Muscle of arm (tissue), 12 donors: ENCODE measurements around the gene COX19. TPM values are rescaled to one million over a fixed set of nuclear protein-coding genes. Genes with fewer than 3 reads are reported as not detected.
"Not testable (repeated sequence)": the region's sequence is repeated elsewhere in the genome, so short reads cannot be mapped to it uniquely, and the experiment has no call there.

Experiments used
- DNase-seq: peaks from one replicate; pipeline ENCODE4 v3.0.0-alpha.2; 2013
- polyA plus RNA-seq, 12 donors: library from polyadenylated mRNA; unstranded; fragments of 120-200 nt; gene quantifications; one replicate each; pipeline ENCODE4 v1.2.1, GENCODE V29; 2013; ENCODE audit not compliant: insufficient read length in 12 of 12

Gene COX19
- polyA plus RNA-seq, 12 donors = 8.8 to 15.9 (median 10.8) TPM; not detected in 1

DNA sequence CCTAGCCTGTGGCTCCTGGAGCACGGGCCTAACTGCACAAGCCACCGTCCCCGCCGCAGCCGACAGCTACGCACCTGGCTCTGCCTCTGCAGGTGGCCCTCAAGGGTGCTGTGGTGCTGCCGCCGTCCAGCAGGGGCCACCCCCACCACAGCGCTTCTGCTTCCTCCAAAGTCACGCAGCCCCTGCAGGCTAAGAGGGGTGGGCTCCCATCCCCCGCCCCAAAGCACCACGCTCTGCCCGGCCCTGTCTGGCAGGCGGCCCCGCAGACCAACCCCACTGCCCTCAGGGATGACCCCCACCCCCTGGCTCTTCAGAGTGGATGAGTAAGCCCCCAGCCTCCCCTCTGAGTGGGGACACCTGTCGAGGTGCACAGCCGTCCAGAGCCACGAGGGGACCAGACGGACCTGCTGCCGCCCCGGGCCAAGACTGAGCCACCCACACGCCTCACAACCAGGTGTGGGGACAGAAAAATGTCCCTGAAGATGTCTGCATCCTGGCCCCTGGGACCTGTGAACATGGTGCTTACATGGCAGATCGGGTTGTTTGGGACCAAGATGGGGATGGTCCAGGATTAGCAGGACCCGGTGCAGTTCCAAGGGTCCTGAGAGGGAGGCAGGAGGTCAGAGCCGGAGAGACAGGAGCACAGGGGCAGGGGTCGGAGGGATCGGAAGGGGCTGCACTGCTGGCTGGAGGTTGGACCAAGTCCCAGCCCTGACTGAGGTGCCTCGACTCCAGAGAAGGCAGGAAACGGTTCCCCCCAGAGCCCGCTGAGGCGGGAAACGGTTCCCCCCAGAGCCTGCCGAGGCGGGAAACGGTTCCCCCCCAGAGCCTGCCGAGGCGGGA lies 11.9 kb downstream of the COX19 start:
- DNase-seq = no peak

DNA sequence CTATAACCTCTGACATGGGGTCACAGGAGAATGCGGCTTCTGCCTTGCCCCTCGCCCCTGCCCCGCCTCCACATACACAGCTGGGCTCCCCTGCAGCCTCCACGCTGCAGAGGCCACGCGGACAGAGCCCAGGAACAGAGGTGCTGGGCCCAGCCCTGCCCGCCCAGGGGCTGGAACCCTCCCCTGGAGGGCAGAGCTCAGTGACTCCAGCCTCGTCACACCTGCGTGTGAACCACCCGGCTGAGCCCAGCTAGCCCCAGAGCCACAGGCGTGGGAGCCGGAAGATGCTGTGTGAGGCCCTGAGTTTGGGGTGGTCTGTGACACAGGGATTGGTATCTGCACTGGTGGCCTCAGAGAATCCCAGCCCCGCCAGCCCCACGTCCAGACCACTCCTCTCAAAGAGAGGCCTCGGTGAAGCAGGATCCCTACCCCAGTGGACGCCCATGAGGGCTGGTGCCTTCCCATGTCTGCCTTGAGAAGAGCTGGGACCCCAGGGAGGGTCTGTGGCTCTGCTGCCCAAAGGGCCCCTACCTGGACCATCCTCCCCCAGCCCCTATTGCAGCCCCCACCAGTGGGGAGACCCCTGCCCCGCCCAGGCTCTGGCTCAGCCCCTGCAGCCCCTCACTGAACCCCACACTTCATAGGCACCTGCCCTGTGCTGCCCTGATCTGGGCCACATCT lies 12.8 kb downstream of the COX19 start:
- DNase-seq = no peak

DNA sequence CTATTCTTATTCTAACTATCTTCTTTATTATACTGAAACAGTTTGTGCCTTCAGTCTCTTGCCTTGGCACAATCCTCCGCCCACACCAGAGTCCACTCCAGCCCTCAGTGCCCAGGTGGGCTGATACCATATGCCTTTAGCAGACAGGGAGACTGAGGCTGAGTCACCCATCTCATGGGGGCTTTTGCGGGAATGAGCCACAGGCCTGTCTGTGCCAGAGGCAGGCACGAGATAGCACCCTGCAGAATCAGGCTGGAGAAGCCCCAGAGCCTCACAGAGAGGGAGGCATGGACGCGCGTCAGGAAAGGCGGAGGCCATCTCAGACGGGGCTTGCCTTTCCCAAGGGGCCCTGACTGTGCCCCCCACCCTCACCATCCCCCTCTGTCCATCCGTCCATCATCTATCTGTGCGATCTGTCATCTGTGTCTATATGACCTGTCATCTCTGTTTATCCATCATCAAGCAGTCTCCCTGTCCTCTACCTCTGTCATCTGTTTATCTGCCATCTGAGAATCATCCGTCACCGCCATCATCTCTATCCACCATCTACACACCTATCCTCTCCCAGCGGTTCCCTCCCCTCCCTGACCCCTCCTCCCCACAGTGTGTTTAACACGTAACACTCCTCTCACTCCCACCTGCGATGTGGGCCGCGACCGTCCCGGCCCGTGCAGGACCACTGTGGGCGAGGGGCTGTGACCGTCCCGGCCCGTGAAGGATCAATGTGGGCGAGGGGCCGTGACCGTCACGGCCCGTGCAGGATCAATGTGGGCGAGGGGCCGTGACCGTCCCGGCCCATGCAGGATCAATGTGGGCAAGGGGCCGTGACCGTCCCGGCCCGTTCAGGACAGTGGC lies 13.6 kb downstream of the COX19 start:
- no peak for DNase-seq

DNA sequence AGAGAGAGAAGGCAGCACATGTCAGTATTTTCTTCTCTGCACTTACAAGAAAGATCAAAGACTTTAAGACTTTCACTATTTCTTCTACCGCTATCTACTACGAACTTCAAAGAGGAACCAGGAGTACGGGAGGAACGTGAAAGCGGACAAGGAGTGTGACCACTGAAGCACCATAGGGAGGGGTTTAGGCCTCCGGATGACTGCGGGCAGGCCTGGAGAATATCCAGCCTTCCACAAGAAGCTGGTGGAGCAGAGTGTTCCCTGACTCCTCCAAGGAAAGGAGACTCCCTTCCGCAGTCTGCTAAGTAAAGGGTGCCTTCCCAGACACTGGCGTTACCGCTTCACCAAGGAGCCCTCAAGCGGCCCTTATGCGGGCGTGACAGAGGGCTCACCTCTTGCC lies 14.4 kb downstream of the COX19 start:
- not testable (repeated sequence) for DNase-seq

DNA sequence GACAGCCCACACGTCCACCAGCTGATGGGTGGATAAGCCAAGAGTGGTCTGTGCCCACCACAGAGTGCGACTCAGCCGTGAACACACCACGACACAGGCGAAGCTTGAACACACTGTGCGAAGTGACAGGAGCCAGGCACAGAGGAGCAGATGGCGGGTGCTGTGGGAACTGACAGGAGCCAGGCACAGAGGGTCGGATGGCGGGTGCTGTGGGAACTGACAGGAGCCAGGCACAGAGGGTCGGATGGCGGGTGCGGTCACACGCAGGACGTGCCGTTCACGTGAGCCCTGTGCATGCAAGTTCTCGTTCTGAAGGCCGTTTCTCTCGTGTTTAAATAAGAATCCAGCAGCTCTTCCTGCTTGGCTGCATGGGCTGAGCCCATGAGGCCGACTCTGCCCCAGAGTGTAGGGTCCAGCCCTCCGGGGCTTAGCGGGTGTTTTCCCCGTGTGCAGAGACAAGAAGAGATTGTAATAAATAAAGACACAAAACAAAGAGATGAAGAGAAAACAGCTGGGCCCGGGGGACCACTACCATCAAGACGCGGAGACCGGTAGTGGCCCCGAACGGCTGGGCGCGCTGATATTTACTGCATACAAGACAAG lies 15.0 kb downstream of the COX19 start:
- DNase-seq = no peak

DNA sequence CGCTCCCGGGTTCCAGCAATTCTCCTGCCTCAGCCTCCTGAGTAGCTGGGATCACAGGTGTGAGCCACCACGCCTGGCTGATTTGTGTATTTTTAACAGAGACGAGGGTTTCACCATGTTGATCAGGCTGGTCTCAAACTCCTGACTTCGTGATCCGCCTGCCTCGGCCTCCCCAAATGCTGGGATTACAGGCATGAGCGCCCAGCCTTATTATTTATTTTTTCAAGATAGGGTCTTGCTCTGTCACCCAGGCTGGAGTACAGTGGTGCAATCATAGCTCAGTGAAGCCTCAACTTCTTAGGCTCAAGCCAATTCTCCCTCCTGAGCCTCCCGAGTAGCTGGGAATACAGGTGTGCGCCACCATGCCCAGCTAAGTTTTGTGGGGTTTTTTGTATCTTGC lies 15.6 kb downstream of the COX19 start:
- DNase-seq = not testable (repeated sequence)

DNA sequence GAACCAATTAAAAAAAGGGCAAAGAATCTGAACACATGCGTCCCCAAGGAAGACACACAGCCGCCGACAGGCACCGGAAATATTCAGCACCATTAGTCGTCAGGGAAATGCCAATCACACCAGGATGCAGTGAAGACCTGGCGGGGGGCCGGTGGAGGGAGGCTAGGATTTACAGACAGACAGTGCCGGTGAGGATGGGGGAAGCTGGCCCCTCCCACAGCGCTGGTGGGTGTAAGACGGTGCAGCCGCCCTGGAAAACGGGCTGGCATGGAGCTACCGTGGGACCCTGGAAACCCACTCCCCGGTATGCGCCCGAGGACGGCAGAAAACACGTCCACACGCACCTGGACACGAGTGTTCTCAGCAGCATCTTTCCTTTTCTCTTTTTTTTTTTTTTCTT lies 16.1 kb downstream of the COX19 start:
- DNase-seq = no peak

DNA sequence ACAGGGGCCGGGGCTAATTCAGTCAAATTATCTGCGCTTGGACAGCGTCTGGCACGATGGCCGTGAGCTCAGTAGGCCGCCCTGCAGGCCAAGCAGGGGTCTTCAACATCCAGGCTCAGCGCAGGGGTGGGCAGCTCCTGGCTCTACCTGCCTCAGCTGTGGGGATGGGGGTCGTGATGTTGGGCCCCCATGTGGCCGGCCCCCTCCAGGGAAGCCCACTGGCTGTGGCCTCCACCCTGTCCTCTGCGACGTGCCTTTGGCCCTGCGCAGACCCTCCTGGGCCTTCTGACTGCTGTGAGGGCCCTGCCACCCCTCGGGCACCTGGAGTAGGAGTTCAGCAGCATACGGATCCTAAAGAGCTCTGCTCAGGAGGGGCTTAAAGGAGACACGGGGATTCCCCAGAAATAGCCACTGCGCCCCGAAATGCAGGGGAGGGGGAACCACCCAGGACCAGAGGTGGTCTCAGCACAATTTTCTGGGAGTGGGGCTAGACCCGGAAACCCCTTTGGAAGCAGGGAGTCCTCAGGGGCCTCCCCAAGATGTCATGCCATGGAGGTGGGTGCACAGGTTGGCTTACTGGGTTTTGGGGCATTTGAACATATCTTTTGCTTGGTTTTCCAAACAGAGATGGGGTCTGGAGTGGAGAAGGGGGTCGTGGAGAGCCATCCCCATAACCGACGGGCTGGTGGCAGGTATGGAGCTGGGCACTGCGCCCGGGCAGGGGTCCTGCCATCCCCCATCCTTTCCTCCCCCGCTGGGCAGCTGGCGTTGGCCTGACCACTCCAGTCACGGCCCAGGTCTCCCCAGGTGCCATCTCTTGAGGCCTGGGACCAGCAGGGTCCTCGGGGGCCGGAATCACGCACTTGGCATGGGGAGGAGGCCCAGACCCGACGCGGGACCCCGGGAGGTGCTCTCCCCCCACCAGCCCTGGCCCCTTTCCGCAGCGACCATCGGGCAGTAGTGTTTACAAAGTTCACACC lies 16.8 kb downstream of the COX19 start:
- no peak for DNase-seq

DNA sequence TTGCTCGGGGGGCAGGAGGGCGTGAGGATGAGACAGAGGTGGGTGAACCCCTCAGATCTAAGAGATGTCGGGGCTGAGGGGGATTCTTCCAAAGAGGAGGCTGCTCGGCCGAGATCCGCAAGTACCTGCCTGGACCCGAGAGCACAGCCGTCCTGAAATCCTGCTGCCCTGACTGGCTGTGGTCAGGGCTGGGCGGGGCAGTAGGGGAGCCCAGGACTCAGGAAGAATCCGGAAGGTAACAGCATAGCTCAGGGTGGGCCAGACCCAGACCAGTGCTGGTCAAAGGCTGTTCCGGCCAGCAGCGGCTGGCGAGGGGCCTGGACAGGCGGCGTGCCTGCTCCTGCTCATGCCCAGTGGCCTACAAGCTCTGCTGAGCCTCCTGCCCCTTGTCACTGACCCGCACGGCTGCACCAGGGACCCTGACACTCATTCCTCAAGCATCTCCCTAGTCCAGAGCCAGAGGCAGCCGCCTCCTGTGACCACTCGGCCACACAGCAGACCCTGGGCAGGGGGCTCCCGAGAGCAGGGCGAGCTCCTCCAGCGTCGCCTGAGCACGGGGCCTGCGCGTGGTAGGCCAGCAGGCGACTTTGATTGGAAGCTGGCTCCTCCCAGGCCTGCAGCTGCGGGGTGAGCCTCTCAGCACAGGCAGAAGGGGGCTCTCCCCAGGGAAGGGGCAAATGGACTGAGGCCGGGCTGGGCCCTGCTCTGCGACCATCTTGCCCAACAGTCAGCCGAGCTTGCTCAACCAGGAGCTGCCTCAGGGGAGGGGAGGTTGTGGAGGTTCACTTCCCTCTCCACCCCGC lies 17.7 kb downstream of the COX19 start:
- no peak for DNase-seq

DNA sequence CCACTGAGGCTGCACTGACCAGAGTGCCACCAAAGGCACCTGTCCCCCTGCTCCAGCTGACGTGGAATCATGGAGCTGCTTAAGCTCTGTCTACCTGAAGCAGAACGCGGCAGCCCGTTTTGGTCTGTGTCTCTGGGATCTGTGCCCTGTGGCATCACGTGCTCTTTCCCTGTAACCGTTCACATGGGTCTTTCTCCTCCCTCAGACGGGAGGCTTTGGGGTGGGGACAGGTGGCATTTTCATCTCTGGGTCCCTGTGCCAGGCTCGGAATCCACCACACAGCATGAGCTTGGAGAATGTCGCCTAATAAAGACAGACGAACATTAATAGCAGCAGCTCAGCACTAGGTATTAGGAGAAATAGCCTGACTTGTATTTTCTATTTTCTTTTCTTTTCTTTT lies 19.3 kb downstream of the COX19 start:
- DNase-seq = no peak

DNA sequence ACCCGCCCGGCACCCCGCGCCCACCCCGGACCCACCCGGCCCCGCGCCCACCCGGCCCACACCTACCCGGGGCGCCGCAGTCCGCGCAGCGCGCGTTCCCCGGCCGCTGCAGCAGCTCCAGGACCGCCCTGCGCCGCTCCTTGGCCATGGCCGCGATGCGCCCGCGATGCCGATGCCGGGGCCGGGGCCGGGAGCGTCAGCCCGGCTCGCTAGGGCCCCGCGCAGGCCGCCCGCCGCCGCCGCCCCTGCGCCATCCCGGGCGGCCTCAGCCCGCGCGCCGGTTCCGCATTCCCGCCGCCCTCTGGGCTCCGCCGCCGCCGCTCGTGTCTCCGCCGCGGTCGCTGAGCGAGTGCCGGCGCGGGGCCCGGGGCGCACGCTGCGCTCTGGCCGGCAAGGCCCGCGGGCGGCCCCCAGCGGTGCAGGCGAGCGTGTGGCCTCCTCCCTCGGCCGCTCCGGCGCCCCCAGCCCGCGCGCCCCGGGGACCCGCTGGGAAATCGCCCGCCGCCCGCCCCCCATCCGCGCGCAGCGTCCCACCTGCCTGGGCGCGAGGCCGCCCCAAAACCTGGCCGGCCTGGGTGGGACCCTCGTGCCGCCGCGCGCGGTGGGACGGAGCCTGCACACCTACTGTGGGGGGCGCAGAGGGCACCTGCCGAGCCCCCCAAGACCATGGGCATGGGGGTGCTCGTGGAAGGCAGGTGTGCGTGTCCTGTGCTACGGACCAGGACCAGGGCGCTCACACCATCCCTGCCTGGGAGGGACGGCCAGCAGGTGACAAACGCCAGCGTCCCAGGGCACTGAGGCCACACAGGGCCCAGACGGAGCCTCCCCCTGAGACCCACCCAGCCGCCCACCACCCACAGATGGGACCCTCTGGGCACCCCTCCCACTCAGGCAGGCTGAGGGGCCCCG lies 20.8 kb downstream of the COX19 start, which contains the start of gene ADAP1:
Gene ADAP1 (minus strand): TSS at position 351 of the 909 bp plus-strand sequence. CDS start 203 bp downstream, at position 148.
- no peak for DNase-seq

DNA sequence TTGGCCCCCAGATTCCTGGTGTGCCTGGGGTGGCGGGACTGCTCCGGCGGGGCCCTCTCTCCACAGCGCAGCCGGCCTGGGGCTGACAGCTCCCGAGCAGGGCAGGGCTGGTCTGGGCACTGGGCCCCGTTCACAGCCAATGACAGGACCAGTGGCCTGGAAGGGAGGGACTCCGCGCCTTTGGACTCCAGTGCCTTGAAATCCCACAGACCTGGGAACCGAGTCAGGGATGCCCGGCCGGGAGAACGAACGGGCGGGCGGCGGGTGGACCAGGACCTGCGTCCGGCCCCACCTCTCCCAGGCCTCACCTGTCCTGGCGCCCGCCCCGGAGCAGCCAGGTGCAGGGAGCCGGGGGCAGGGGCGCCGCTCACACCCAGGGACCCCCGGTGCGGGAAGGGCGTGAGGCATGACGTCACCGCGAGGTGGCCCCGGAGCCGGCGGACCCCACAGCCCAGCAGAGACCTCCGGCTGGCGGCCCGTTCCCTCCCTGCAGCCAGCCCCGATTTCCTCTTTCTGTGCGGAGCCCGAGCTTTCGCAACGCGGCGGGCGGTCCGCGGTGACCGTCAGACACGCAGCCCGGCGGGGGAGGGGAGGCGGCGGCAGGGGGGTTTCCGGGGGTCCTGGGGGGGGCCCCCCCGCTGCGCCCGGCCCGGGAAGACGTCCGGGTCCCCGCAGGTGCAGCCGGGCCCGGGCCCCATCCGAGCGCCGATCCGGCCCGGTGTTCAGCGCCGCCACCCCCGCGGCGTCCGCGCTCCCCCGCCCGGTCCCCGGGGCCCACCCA lies 21.6 kb downstream of the COX19 start:
- DNase-seq = no peak

DNA sequence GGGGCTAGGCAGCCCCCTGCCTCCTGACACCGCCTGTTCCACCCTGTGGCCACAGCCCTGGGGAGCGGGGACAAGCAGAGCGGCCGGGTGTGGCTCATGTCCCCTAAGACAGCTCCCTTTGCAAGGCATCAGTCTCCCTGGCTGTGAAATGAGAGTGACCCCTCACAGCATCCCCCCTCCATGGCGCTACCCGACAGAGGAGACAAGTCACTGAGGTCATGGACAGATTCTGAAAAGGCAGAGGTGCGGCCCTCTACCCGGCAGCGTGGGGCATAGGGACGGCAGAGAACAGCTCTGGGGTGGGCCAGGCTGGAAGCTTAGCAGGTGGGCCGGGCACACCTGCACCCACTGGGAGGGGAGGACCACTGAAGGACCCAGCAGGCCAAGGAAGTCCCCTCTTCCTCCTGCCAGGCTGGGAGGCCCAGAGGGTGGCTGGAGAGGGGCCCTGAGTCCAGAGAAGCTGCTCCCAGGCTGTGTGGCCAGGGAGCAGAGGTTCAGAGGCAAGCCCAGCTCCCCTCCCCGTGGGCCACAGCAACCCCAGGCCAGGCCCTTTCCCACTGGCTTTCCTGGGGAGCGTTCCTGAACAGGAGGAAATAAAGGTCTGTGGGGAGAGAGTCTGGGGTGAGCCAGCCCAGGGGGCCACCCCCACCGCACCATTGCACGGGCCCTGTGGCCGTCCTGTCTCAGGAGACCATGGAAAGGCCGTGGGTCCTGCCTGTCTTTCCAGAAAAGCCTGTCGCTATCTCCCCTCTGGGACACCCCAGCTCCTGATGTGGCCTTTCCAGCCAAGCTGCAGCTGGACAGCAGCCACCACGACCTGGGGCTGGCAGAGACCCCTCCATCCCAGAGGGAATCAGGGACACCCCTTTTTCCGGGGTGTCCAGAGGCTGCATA lies 22.6 kb downstream of the COX19 start:
- no peak for DNase-seq

DNA sequence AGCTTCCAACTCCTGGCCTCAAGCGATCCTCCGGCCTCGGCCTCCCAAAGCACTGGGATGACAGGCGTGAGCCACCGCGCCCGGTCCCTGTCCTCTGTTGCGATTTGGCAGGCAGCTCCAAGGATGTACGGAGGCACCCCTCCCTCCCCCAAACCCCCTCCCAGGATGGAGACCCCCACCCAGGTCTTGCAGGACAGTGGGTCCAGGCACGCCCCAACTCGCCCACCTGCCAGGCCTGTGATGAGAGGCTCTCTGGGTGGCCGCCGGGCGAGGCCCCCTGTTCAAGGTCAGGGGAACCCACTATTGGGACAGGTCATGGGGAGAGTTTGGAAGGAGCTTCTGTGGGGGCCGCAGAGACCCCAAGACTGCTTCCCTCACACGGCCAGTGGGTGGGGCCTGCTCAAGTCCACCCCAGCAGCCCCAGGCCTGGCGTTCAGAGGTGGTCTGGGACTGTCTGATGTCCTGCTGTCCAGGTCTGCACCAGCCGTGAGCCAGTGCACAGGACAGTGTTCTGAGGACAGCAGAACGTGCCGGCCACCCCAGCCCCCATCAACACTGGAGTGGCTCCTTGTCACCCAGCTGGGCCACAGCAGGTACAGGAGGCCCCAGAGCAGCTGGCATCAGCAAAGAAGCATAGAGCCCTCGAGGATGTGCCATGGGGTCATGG lies 23.3 kb downstream of the COX19 start:
- DNase-seq = no peak

DNA sequence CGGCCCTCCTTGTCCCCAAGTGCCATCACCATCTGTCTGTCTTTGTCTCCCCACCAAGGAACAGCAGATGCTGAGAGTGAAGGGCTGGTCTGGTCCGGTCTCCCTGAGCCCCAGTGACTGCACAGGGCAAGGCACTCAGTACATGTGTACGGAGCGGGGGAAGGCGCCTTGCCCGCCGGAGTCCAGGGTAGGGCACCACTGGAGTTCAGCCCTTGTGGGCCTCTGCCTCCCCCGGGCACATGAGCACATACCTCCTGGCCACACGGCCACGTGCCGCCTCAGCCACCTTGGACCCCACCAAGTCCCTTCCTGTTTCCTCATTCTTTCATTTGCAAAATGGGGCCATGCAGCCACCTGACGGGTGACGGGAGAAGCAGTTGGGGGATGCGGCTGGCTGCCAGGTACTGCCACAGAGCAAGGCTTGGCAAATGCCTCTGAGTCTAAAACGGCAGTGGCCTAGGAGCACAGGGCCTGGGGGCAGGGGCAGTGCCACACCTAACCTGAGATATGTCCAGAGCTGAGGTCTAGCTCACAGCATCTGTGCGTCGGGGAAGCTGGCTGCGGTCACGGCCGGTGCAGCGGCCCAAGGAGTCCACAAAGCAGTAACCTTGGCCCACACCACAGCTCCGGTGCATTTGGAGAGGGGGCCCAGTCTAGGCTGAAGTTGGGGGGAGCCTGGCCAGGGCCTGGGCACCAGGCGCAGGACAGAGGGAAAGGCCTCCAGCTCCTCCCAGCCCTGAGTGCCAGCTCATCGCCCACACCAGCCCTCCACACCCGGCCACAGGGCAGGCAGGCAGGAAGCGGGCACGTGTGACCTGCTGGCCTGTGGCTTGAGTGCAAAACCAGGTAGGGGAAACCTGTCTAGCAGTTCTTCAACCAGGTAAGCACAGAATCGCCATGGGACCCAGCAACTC lies 26.1 kb downstream of the COX19 start:
- DNase-seq = no peak
